Left ventricle myocardium inferior (tissue), 1 donor: ENCODE results near the gene PLEKHJ1. TPM values are rescaled to one million over a fixed set of nuclear protein-coding genes. Genes with fewer than 3 reads are reported as not detected.

Experiments
- DNase-seq: peaks from one replicate; pipeline ENCODE4 v3.0.0-alpha.2; 2020
- H3K27ac ChIP-seq: fragments of 200-600 bp; replicated peaks from 2 replicates; pipeline ENCODE4 v1.8.0; 2021
- H3K27me3 ChIP-seq: fragments of 200-600 bp; 2 replicates; pipeline ENCODE4 v1.8.0; 2021; ENCODE audit warnings: low read depth
- H3K36me3 ChIP-seq: fragments of 200-600 bp; 2 replicates; pipeline ENCODE4 v1.8.0; 2021
- H3K4me1 ChIP-seq: fragments of 200-600 bp; 2 replicates; pipeline ENCODE4 v1.8.0; 2021
- H3K4me3 ChIP-seq: fragments of 200-600 bp; 2 replicates; pipeline ENCODE4 v1.8.0; 2021; ENCODE audit warnings: mild to moderate bottlenecking, moderate library complexity
- H3K9me3 ChIP-seq: fragments of 200-600 bp; replicated peaks from 2 replicates; pipeline ENCODE4 v1.8.0; 2021
- CTCF ChIP-seq: fragments of 200-600 bp; IDR thresholded peaks from 2 replicates; pipeline ENCODE4 v1.8.0; 2021; ENCODE audit warnings: antibody characterized with exemption, mild to moderate bottlenecking, borderline replicate concordance
- intact Hi-C: fragments of 100-400 bp; cut with micrococcal nuclease; formaldehyde crosslinking; loops from one replicate; pipeline ENCODE4 v1.11.0; 2022
- total RNA-seq: library from RNA; stranded (reverse); fragmentation: NEBNext Ultra II Directional; extraction: Animal tissue kit (Norgen Biotek cat#: 25700); gene quantifications from one replicate; pipeline ENCODE4 v1.2.1, GENCODE V29; 2021
- donor health status: DM: no; HTN: yes; CAD: no; lungs with severe emphysema.

The PLEKHJ1 gene
- total RNA-seq, 1 donor from 2014 or later, result 47.8 TPM

GRCh38 chr19:2215281-2215751 is 20.8 kb downstream of the PLEKHJ1 start:
- intact Hi-C loops, result no loop called here
- Histone ChIP-seq H3K27me3 (no peaks in the 10 kb centered on the region), H3K36me3 (peaks cover 97% of the 10 kb centered on the region), H3K4me1 (no peaks in the 10 kb centered on the region), H3K27ac (no peak overlapping the region), H3K9me3 (no peaks in the 10 kb centered on the region), H3K4me3 (no peak overlapping the region)
- DNase-seq, result no peak
- no peak for TF ChIP-seq CTCF

GRCh38 chr19:2214251-2214650 is 21.9 kb downstream of the PLEKHJ1 start:
- H3K36me3 ChIP-seq, result peaks cover 96% of the 10 kb centered on the region
- H3K4me3 ChIP-seq, result no peak overlapping the region
- intact Hi-C loops, result no loop called here
- H3K9me3 ChIP-seq, result no peaks in the 10 kb centered on the region
- no peak for DNase-seq
- no peaks in the 10 kb centered on the region for H3K27me3 ChIP-seq
- no peak overlapping the region for H3K27ac ChIP-seq
- TF ChIP-seq CTCF, result no peak
- H3K4me1 ChIP-seq, result peaks cover 4% of the 10 kb centered on the region

- no peak for DNase-seq
- Histone ChIP-seq H3K36me3 (peaks cover 92% of the 10 kb centered on the region), H3K4me1 (peaks cover 8% of the 10 kb centered on the region), H3K27ac (no peak overlapping the region), H3K9me3 (no peaks in the 10 kb centered on the region), H3K27me3 (no peaks in the 10 kb centered on the region), H3K4me3 (no peak overlapping the region)
- TF ChIP-seq CTCF, result no peak
- intact Hi-C loops, result no loop called here
These were observed 22.3 kb downstream of the PLEKHJ1 start for GRCh38 chr19:2213799-2214198.

GRCh38 chr19:2212861-2213711 is 23.0 kb downstream of the PLEKHJ1 start:
- no peak for DNase-seq
- H3K27me3 ChIP-seq, result no peaks in the 10 kb centered on the region
- H3K27ac ChIP-seq, result no peak overlapping the region
- no peaks in the 10 kb centered on the region for H3K9me3 ChIP-seq
- peaks cover 87% of the 10 kb centered on the region for H3K36me3 ChIP-seq
- intact Hi-C loops, result no loop called here
- no peak overlapping the region for H3K4me3 ChIP-seq
- TF ChIP-seq CTCF, result no peak
- peaks cover 15% of the 10 kb centered on the region for H3K4me1 ChIP-seq

- peaks cover 25% of the 10 kb centered on the region for H3K4me1 ChIP-seq
- no peaks in the 10 kb centered on the region for H3K9me3 ChIP-seq
- H3K4me3 ChIP-seq, result no peak overlapping the region
- intact Hi-C loops, result no loop called here
- no peak for DNase-seq
- H3K27ac ChIP-seq, result no peak overlapping the region
- no peaks in the 10 kb centered on the region for H3K27me3 ChIP-seq
- TF ChIP-seq CTCF, result no peak
- peaks cover 83% of the 10 kb centered on the region for H3K36me3 ChIP-seq
These were observed 25.0 kb downstream of the PLEKHJ1 start for GRCh38 chr19:2210987-2211740.
